Measurements from ENCODE around the gene CYLD.

DNA sequence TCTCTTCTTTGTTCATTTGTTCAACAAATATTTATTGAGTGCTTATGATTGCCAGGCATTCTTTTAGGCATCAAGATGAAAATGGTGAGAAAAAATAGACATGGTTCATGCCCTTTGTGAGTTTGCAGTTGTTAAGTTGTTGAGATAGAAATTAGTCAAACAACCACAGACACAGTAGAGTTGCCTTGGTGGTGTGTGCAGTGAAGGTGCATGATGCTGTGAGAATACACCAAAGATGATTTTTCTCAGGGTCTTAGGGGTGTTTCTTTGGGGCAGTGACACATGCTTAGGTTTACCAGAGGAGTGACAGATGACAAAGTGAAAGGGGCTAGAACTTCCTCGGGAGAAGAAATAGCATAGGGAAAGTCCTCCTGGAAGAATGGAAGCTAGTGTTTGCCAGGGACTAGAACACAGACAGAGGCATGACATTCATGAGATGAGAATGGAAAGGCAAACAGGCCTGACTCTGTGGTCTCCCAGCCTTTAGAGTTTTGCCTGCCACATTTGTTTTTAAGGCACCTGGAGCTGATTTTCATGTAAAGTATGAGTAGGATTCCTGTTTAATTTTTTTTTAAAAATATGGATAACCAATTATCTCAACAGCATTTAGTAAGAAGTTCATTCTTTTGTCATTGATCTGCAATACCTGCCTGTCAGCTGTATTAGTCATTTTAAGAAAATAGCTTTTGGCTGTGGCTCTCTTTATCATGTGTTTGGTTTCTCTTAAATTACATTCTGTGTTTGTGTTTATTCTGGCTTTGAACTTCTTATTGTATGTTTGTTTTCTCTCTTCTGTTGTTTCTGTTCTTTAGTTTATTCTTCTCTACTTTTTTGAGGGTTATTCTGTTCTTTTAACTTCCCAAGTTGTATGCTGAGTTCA lies 36.6 kb downstream of the CYLD start:
- TF ChIP-seq CTCF (IDR thresholded peaks at IDR 0.05) (no peak), SIN3A (IDR thresholded peaks at IDR 0.05; ENCODE audit: borderline replicate concordance, insufficient read depth, low read depth, low read length) (no peak)

Measured in Panc1 (cell line).